H1 (cell line): ENCODE data around the gene CACNA2D3. TPM values are rescaled to one million over a fixed set of nuclear protein-coding genes. Genes with fewer than 3 reads are reported as not detected.

Experiments used
- CTCF ChIA-PET: fragments of 300-600 bp; sonication (Branson Sonifier 250); formaldehyde crosslinking; loops from one replicate; lab custom pipeline; 2021; ENCODE audit not compliant: partially characterized antibody; lab: Charles Lee
- POLR2A ChIA-PET: fragments of 300-600 bp; sonication (Branson Sonifier 250); formaldehyde crosslinking; loops from one replicate; lab custom pipeline; 2021; ENCODE audit warnings: inconsistent platforms; ENCODE audit not compliant: partially characterized antibody; lab: Charles Lee
- DNase-seq, 2 experiments: peaks; one replicate each; pipeline versions ENCODE4 v3.0.0 to v3.0.0-alpha.2; 2010 to 2022; ENCODE audit warnings: low spot score in 2 of 2, low read depth in 1 of 2, mixed read lengths in 1 of 2
- FAIRE-seq: peaks from 2 replicates; lab custom pipeline; 2011; peaks lifted over from hg19 to GRCh38; lab: Jason Lieb, UNC
- H2AFZ ChIP-seq: 2 replicates; pipeline ENCODE4 v1.8.1; 2012; ENCODE audit warnings: low read length, inconsistent platforms
- H2AK5ac ChIP-seq: 2 replicates; pipeline ENCODE4 v1.6.1; 2013; ENCODE audit warnings: low read depth, low read length
- H2BK120ac ChIP-seq: replicated peaks from 2 replicates; pipeline ENCODE3; 2013; ENCODE audit warnings: low read depth, low read length, inconsistent platforms
- H2BK12ac ChIP-seq: 2 replicates; pipeline ENCODE4 v1.6.1; 2013; ENCODE audit warnings: low read depth, low read length
- H2BK15ac ChIP-seq: 2 replicates; pipeline ENCODE4 v1.6.1; 2013; ENCODE audit warnings: low read length
- H2BK20ac ChIP-seq: 2 replicates; pipeline ENCODE4 v1.6.1; 2013; ENCODE audit warnings: low read length
- H2BK5ac ChIP-seq: 2 replicates; pipeline ENCODE4 v1.6.1; 2013; ENCODE audit warnings: low read depth, low read length
- H3K14ac ChIP-seq: 2 replicates; pipeline ENCODE4 v1.6.1; 2013; ENCODE audit warnings: inconsistent platforms; ENCODE audit not compliant: insufficient read length
- H3K18ac ChIP-seq: 2 replicates; pipeline ENCODE4 v1.6.1; 2013; ENCODE audit warnings: low read length; ENCODE audit errors: extremely low read depth
- H3K23ac ChIP-seq: 2 replicates; pipeline ENCODE4 v1.6.1; 2013; ENCODE audit warnings: inconsistent platforms; ENCODE audit not compliant: insufficient read length
- H3K23me2 ChIP-seq: 2 replicates; pipeline ENCODE4 v1.6.1; 2013; ENCODE audit warnings: low read depth, low read length
- H3K27ac ChIP-seq: 2 replicates; pipeline ENCODE4 v1.6.1; 2011; ENCODE audit warnings: low read depth, low read length, inconsistent platforms
- H3K27me3 ChIP-seq, 4 experiments: replicated peaks in 1 of 4; 1 replicate in 1 of 4; 2 replicates in 3 of 4; pipeline versions ENCODE4 v1.6.1 to v1.8.1; 2011 to 2013; ENCODE audit warnings: low read length in 3 of 4, mild to moderate bottlenecking in 3 of 4, inconsistent platforms in 2 of 4, mixed read lengths in 2 of 4, moderate library complexity in 1 of 4; ENCODE audit not compliant: control insufficient read depth in 3 of 4, insufficient read depth in 3 of 4; ENCODE audit errors: extremely low read depth in 1 of 4
- H3K36me3 ChIP-seq, 4 experiments: 2 replicates each; pipeline versions ENCODE4 v1.6.1 to v1.8.1; 2011 to 2013; ENCODE audit warnings: mild to moderate bottlenecking in 4 of 4, low read length in 3 of 4, moderate library complexity in 2 of 4, control low read depth in 1 of 4, inconsistent platforms in 1 of 4; ENCODE audit not compliant: insufficient read depth in 4 of 4, control insufficient read depth in 2 of 4
- H3K4ac ChIP-seq: replicated peaks from 2 replicates; pipeline ENCODE3; 2013; ENCODE audit warnings: low read length, low read depth, mixed read lengths, inconsistent platforms; ENCODE audit not compliant: insufficient read length
- H3K4me1 ChIP-seq, 4 experiments: replicated peaks in 1 of 4; 1 replicate in 1 of 4; 2 replicates in 3 of 4; pipeline versions ENCODE4 v1.6.1 to v1.8.1; 2011 to 2013; ENCODE audit warnings: low read length in 3 of 4, inconsistent platforms in 2 of 4, mixed read lengths in 1 of 4; ENCODE audit not compliant: insufficient read depth in 4 of 4, control insufficient read depth in 3 of 4
- H3K4me2 ChIP-seq, 2 experiments: 2 replicates each; pipeline versions ENCODE4 v1.6.1 to v1.8.1; 2011 to 2013; ENCODE audit warnings: low read depth in 2 of 2, low read length in 2 of 2, control low read depth in 1 of 2, inconsistent platforms in 1 of 2, mild to moderate bottlenecking in 1 of 2; ENCODE audit not compliant: insufficient read depth in 1 of 2
- H3K4me3 ChIP-seq, 4 experiments: fragments of 200-600, 300-600 bp in 1 of 4; sonication (generic), shearing (Covaris generic), sonication (Bioruptor Twin) in 1 of 4; 2 replicates each; pipeline versions ENCODE4 v1.5.1 to v1.8.1; 2011 to 2016; ENCODE audit warnings: low read length in 4 of 4, low read depth in 3 of 4, control low read depth in 2 of 4, inconsistent platforms in 2 of 4, mild to moderate bottlenecking in 2 of 4, mixed read lengths in 1 of 4, moderate library complexity in 1 of 4; ENCODE audit not compliant: insufficient read depth in 2 of 4; ENCODE audit errors: extremely low read depth in 1 of 4
- H3K56ac ChIP-seq: replicated peaks from 2 replicates; pipeline ENCODE3; 2013; ENCODE audit warnings: low read depth, mild to moderate bottlenecking, mixed read lengths, low read length, inconsistent platforms; ENCODE audit not compliant: insufficient read length
- H3K79me1 ChIP-seq: 2 replicates; pipeline ENCODE4 v1.6.1; 2013; ENCODE audit warnings: low read depth, low read length, control low read depth
- H3K79me2 ChIP-seq, 2 experiments: 2 replicates each; pipeline versions ENCODE4 v1.6.1 to v1.8.1; 2012 to 2013; ENCODE audit warnings: low read length in 2 of 2, mild to moderate bottlenecking in 2 of 2, inconsistent platforms in 1 of 2; ENCODE audit not compliant: insufficient read depth in 2 of 2, control insufficient read depth in 1 of 2
- H3K9ac ChIP-seq, 4 experiments: replicated peaks in 1 of 4; 1 replicate in 1 of 4; 2 replicates in 3 of 4; pipeline versions ENCODE4 v1.6.1 to v1.8.1; 2011 to 2013; ENCODE audit warnings: low read depth in 3 of 4, low read length in 3 of 4, control low read depth in 2 of 4, mild to moderate bottlenecking in 2 of 4, moderate library complexity in 2 of 4, inconsistent platforms in 1 of 4; ENCODE audit errors: extremely low read depth in 1 of 4
- H3K9me3 ChIP-seq, 2 experiments: 2 replicates each; pipeline versions ENCODE4 v1.6.1 to v1.8.1; 2012 to 2013; ENCODE audit warnings: mild to moderate bottlenecking in 2 of 2, moderate library complexity in 2 of 2, control low read depth in 1 of 2, inconsistent platforms in 1 of 2, low read depth in 1 of 2, low read length in 1 of 2, mixed read lengths in 1 of 2; ENCODE audit not compliant: insufficient read depth in 2 of 2
- H4K20me1 ChIP-seq, 2 experiments: replicated peaks in 1 of 2; 2 replicates each; pipeline versions ENCODE3 to v1.8.1; 2011 to 2013; ENCODE audit warnings: inconsistent platforms in 2 of 2, low read length in 2 of 2, mild to moderate bottlenecking in 1 of 2; ENCODE audit not compliant: insufficient read depth in 2 of 2, control insufficient read depth in 1 of 2
- H4K5ac ChIP-seq: 2 replicates; pipeline ENCODE4 v1.6.1; 2013; ENCODE audit warnings: low read length, low read depth, mixed read lengths, inconsistent platforms; ENCODE audit not compliant: insufficient read length
- H4K8ac ChIP-seq: 2 replicates; pipeline ENCODE4 v1.8.0; 2013; ENCODE audit warnings: mild to moderate bottlenecking, moderate library complexity, low read length, inconsistent platforms; ENCODE audit not compliant: insufficient read depth; ENCODE audit errors: extremely low read depth
- H4K91ac ChIP-seq: replicated peaks from 2 replicates; pipeline ENCODE3; 2013; ENCODE audit warnings: low read length, mixed read lengths, inconsistent platforms; ENCODE audit not compliant: insufficient read length
- CREB1 ChIP-seq: IDR thresholded peaks from 2 replicates; pipeline ENCODE4 v1.6.1; 2012; ENCODE audit warnings: inconsistent platforms
- EZH2 ChIP-seq: fragments of 200-600 bp; sonication (generic); IDR thresholded peaks from 2 replicates; pipeline ENCODE4 v1.7.1; 2012; ENCODE audit warnings: low read depth, mild to moderate bottlenecking, moderate library complexity, low read length, inconsistent platforms; ENCODE audit not compliant: severe bottlenecking
- JUN ChIP-seq: IDR thresholded peaks from 2 replicates; pipeline ENCODE4 v1.6.1; 2011; ENCODE audit warnings: low read depth, mild to moderate bottlenecking, improper control_type of control experiment, low read length
- PHF8 ChIP-seq: fragments of 200-600 bp; sonication (generic); conservative IDR thresholded peaks from 2 replicates; pipeline ENCODE4 v1.7.1; 2012; ENCODE audit warnings: low read depth, mild to moderate bottlenecking, inconsistent platforms, low read length, moderate library complexity
- RAD21 ChIP-seq, 2 experiments: IDR thresholded peaks in 1 of 2; conservative IDR thresholded peaks in 1 of 2; 2 replicates each; pipeline ENCODE4 v1.6.1; 2011; ENCODE audit warnings: low read depth in 2 of 2, low read length in 2 of 2, improper control_type of control experiment in 1 of 2, inconsistent platforms in 1 of 2, mild to moderate bottlenecking in 1 of 2, moderate library complexity in 1 of 2
- RFX5 ChIP-seq: IDR thresholded peaks from 2 replicates; pipeline ENCODE4 v1.6.1; 2011; ENCODE audit warnings: low read depth, low read length, improper control_type of control experiment, borderline replicate concordance
- RXRA ChIP-seq: IDR thresholded peaks from 2 replicates; pipeline ENCODE4 v1.6.1; 2011; ENCODE audit warnings: low read depth, mild to moderate bottlenecking, low read length, moderate library complexity; ENCODE audit not compliant: insufficient read depth
- SAP30 ChIP-seq: fragments of 300-600 bp; sonication (generic); IDR thresholded peaks from 2 replicates; pipeline ENCODE4 v1.7.1; 2012; ENCODE audit warnings: low read length, moderate library complexity, mild to moderate bottlenecking, inconsistent platforms; ENCODE audit not compliant: insufficient read depth, insufficient replicate concordance
- SIRT6 ChIP-seq: IDR thresholded peaks from one replicate; pipeline ENCODE4 v1.7.1; 2012; ENCODE audit warnings: low read length, inconsistent platforms
- SUZ12 ChIP-seq: fragments of 200-600 bp; sonication (generic); IDR thresholded peaks from 2 replicates; pipeline ENCODE4 v1.6.1; 2012; ENCODE audit warnings: mild to moderate bottlenecking, inconsistent platforms, low read length, moderate library complexity, mixed read lengths
- TCF12 ChIP-seq: IDR thresholded peaks from 2 replicates; pipeline ENCODE4 v1.6.1; 2011; ENCODE audit warnings: low read depth, mild to moderate bottlenecking, low read length
- YY1 ChIP-seq: IDR thresholded peaks from 2 replicates; pipeline ENCODE4 v1.6.1; 2011; ENCODE audit warnings: low read depth, mild to moderate bottlenecking, low read length
- ZNF274 ChIP-seq: IDR thresholded peaks from 2 replicates; pipeline ENCODE4 v1.7.0; 2012; ENCODE audit warnings: low read length, borderline replicate concordance; ENCODE audit errors: extremely low read depth
- WGBS, 2 experiments: shearing (Covaris generic) in 1 of 2; methylation state at CpG; one replicate each; pipeline versions ENCODE4 v1.1.6 to v1.1.7; 2013 to 2015; ENCODE audit warnings: low lambda C conversion rate in 2 of 2, mixed read lengths in 2 of 2, inconsistent platforms in 1 of 2, low coverage in 1 of 2, missing lambda C conversion rate in 1 of 2; ENCODE audit not compliant: insufficient replicate concordance in 2 of 2, insufficient coverage in 1 of 2, insufficient read length in 1 of 2; ENCODE audit errors: extremely low coverage in 1 of 2, missing lambda C conversion rate in 1 of 2; 5-methylcytosine and 5-hydroxymethylcytosine counted together
- polyA plus RNA-seq, 7 experiments: library from polyadenylated mRNA; depleted of rRNA in 3 of 7; stranded (reverse) in 5 of 7; unstranded in 2 of 7; fragments of >200 nt in 5 of 7; fragments of 200-250 nt in 2 of 7; gene quantifications; 1 replicate in 5 of 7; 2 replicates in 1 of 7; 4 replicates in 1 of 7; pipeline versions ENCODE4 v1.2.1 to v1.2.3, GENCODE V29; 2011 to 2013; ENCODE audit warnings: missing spikeins in 2 of 7, mixed read lengths in 2 of 7
- total RNA-seq: library from RNA; stranded (reverse); fragmentation: NEBNext Ultra II Directional; extraction: Animal tissue kit (Norgen Biotek cat#: 25700); gene quantifications from 2 replicates; pipeline ENCODE4 v1.2.1, GENCODE V29; 2021
- TF ChIP-seq, protein P1 (sequence below): IDR thresholded peaks from 2 replicates; pipeline ENCODE4 v1.6.1; 2012; ENCODE audit warnings: inconsistent platforms

Gene CACNA2D3
- total and polyA plus RNA-seq, 2 of the 8 experiments (the other 6 are each of a cell fraction or from before 2014, with no cell fraction given) = 1.5 to 1.8 TPM

DNA sequence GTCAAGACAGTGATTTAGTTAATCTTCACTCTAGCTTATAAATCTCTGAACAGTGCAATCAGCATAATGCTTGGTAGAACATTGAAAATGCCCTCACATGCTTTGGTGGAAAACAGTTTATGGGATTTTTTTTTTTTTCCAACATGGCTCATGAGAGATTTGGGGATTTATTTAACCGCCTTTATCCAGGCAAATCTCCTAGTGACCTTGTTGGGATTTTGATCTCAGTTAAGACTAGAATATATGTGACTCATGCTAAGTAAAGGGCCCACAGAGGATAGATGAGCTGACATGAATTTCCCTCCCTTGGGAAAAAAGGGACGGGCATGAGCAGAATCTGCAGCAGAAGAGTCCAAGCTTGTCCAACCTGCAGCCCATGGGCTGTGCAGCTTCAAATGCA, 786.8 kb downstream of the CACNA2D3 start:
- ChIA-PET CTCF (interaction anchor here (0.6 to 2.7 kb wide), 4 partner anchors 38 to 545 kb away, joined by 3 to 7 read pairs (median 3); no protein-coding TSS in a partner anchor), POLR2A (no interaction called here)
- DNase-seq (no peak), FAIRE-seq (no peak)
- no peaks in the 10 kb centered on the region for H4K20me1 ChIP-seq
- H2BK15ac ChIP-seq = no peak overlapping the region
- no peak overlapping the region for H4K5ac ChIP-seq
- no peak overlapping the region for H3K4me3 ChIP-seq
- no peaks in the 10 kb centered on the region for H3K23me2 ChIP-seq
- H2BK120ac ChIP-seq = no peak overlapping the region
- no peaks in the 10 kb centered on the region for H3K79me1 ChIP-seq
- H2AFZ ChIP-seq = no peak overlapping the region
- H4K91ac ChIP-seq = no peak overlapping the region
- H2BK20ac ChIP-seq = no peak overlapping the region
- H3K18ac ChIP-seq = no peak overlapping the region
- H3K23ac ChIP-seq = no peak overlapping the region
- H3K9me3 ChIP-seq = peaks cover 0 to 5% of the 10 kb centered on the region in 2 experiments; a peak in 3 of 4 replicates
- no peak overlapping the region for H2BK12ac ChIP-seq
- no peak overlapping the region for H2BK5ac ChIP-seq
- no peak overlapping the region for H2AK5ac ChIP-seq
- H3K4ac ChIP-seq = no peak overlapping the region
- no peak overlapping the region for H3K14ac ChIP-seq
- no peaks in the 10 kb centered on the region for H3K79me2 ChIP-seq
- no peaks in the 10 kb centered on the region for H3K27me3 ChIP-seq
- no peak overlapping the region for H3K9ac ChIP-seq
- no peak overlapping the region for H3K27ac ChIP-seq
- no peak overlapping the region for H3K4me2 ChIP-seq
- H3K36me3 ChIP-seq = 0 out of 8 replicates have a peak, but pooled peaks cover 0 to 4% (median 0%) of the 10 kb centered on the region in 4 experiments
- no peak overlapping the region for H3K56ac ChIP-seq
- 97% methylated on average over 2 of the region's 2 CpGs; no CpG with 5 or more reads in 1 of the 2 experiments for WGBS, 2 experiments
- no peaks in the 10 kb centered on the region for H3K4me1 ChIP-seq
- no peak overlapping the region for H4K8ac ChIP-seq
- TF ChIP-seq TCF12 (no peak), SAP30 (no peak), PHF8 (no peak), RXRA (no peak), ZNF274 (no peak), SUZ12 (no peak), EZH2 (no peak), CREB1 (no peak), RAD21 (IDR thresholded peaks at IDR 0.05 in 1 of 2, conservative IDR thresholded peaks at IDR 0.05 in 1 of 2; ENCODE audit: low read depth in 2 of 2, low read length in 2 of 2) (no peak), YY1 (no peak), JUN (no peak), SIRT6 (no peak), RFX5 (no peak)
- TF ChIP-seq, protein P1, sequence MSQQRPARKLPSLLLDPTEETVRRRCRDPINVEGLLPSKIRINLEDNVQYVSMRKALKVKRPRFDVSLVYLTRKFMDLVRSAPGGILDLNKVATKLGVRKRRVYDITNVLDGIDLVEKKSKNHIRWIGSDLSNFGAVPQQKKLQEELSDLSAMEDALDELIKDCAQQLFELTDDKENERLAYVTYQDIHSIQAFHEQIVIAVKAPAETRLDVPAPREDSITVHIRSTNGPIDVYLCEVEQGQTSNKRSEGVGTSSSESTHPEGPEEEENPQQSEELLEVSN = no peak
